Neuronal stem cell (in vitro differentiated cells): ENCODE data around the gene PLXNB2.

ENCODE experiments used
- DNase-seq: peaks from one replicate; pipeline ENCODE4 v3.0.0-alpha.2; 2013; ENCODE audit warnings: low spot score
- H2AFZ ChIP-seq: one replicate; pipeline ENCODE4 v1.6.1; 2013; ENCODE audit warnings: mild to moderate bottlenecking, low read length, inconsistent platforms
- H2AK5ac ChIP-seq: 2 replicates; pipeline ENCODE4 v1.6.1; 2013; ENCODE audit warnings: low read depth, mild to moderate bottlenecking, inconsistent platforms, low read length, moderate library complexity, mixed read lengths
- H2BK120ac ChIP-seq: 2 replicates; pipeline ENCODE4 v1.6.1; 2013; ENCODE audit warnings: low read depth, mild to moderate bottlenecking, inconsistent platforms, low read length, moderate library complexity, mixed read lengths
- H2BK12ac ChIP-seq: one replicate; pipeline ENCODE4 v1.6.1; 2013; ENCODE audit warnings: low read length, inconsistent platforms
- H2BK15ac ChIP-seq: 2 replicates; pipeline ENCODE4 v1.6.1; 2013; ENCODE audit warnings: mild to moderate bottlenecking, low read length, inconsistent platforms, mixed read lengths
- H2BK5ac ChIP-seq: one replicate; pipeline ENCODE4 v1.6.1; 2013; ENCODE audit warnings: inconsistent platforms, mild to moderate bottlenecking, low read length, moderate library complexity
- H3K14ac ChIP-seq: one replicate; pipeline ENCODE4 v1.6.1; 2013; ENCODE audit warnings: low read length, inconsistent platforms
- H3K18ac ChIP-seq: 2 replicates; pipeline ENCODE4 v1.6.1; 2013; ENCODE audit warnings: low read length, inconsistent platforms
- H3K23ac ChIP-seq: 2 replicates; pipeline ENCODE4 v1.6.1; 2013; ENCODE audit warnings: low read depth, mild to moderate bottlenecking, mixed read lengths, low read length, inconsistent platforms; ENCODE audit not compliant: poor library complexity
- H3K27ac ChIP-seq: replicated peaks from 3 replicates; pipeline ENCODE4 v1.5.1; 2013; ENCODE audit warnings: low read length, inconsistent platforms
- H3K27me3 ChIP-seq, 3 experiments: 2 replicates each; pipeline ENCODE4 v1.6.1; 2013; ENCODE audit warnings: low read length in 3 of 3, mild to moderate bottlenecking in 2 of 3, inconsistent platforms in 1 of 3, low read depth in 1 of 3, mixed read lengths in 1 of 3, moderate library complexity in 1 of 3; ENCODE audit not compliant: control insufficient read depth in 3 of 3, insufficient read depth in 3 of 3
- H3K36me3 ChIP-seq, 2 donors: replicated peaks in 1 of 2; 2 replicates each; pipeline ENCODE4 v1.6.1; 2013; ENCODE audit warnings: low read length in 2 of 2; ENCODE audit not compliant: control insufficient read depth in 2 of 2, insufficient read depth in 2 of 2
- H3K4ac ChIP-seq: 2 replicates; pipeline ENCODE4 v1.6.1; 2013; ENCODE audit warnings: inconsistent platforms, mild to moderate bottlenecking, low read length, moderate library complexity
- H3K4me1 ChIP-seq, 2 donors: 1 replicate in 1 of 2; 2 replicates in 1 of 2; pipeline ENCODE4 v1.6.1; 2013; ENCODE audit warnings: low read length in 2 of 2, low read depth in 1 of 2; ENCODE audit not compliant: control insufficient read depth in 2 of 2, insufficient read depth in 1 of 2
- H3K4me2 ChIP-seq: one replicate; pipeline ENCODE4 v1.6.1; 2013; ENCODE audit warnings: mild to moderate bottlenecking, low read length, inconsistent platforms; ENCODE audit not compliant: insufficient read depth, poor library complexity, severe bottlenecking
- H3K4me3 ChIP-seq, 2 donors: 2 replicates each; pipeline ENCODE4 v1.5.1; 2013; ENCODE audit warnings: low read length in 2 of 2, mild to moderate bottlenecking in 2 of 2, inconsistent platforms in 1 of 2, moderate library complexity in 1 of 2
- H3K79me1 ChIP-seq: one replicate; pipeline ENCODE4 v1.6.1; 2013; ENCODE audit warnings: low read depth, mild to moderate bottlenecking, inconsistent platforms, low read length, moderate library complexity
- H3K9ac ChIP-seq: one replicate; pipeline ENCODE4 v1.6.1; 2013; ENCODE audit warnings: mild to moderate bottlenecking, low read depth, low read length, inconsistent platforms; ENCODE audit not compliant: poor library complexity
- H3K9me3 ChIP-seq, 2 donors: replicated peaks in 1 of 2; 2 replicates each; pipeline versions ENCODE3 to v1.6.1; 2013; ENCODE audit warnings: low read length in 2 of 2, mild to moderate bottlenecking in 2 of 2, inconsistent platforms in 1 of 2, low read depth in 1 of 2, mixed read lengths in 1 of 2, moderate library complexity in 1 of 2; ENCODE audit not compliant: control insufficient read depth in 2 of 2, insufficient read depth in 1 of 2
- H4K8ac ChIP-seq: one replicate; pipeline ENCODE4 v1.6.1; 2013; ENCODE audit warnings: low read depth, mild to moderate bottlenecking, inconsistent platforms, low read length, moderate library complexity
- H4K91ac ChIP-seq: one replicate; pipeline ENCODE4 v1.6.1; 2013; ENCODE audit warnings: low read length, low read depth, mild to moderate bottlenecking, inconsistent platforms; ENCODE audit not compliant: poor library complexity
- WGBS, 2 donors: extraction: QIAGEN DNeasy Blood & Tissue Kit; methylation state at CpG; one replicate each; pipeline ENCODE4 v1.1.7; 2013; ENCODE audit warnings: missing lambda C conversion rate in 2 of 2, mixed read lengths in 1 of 2; ENCODE audit not compliant: insufficient read length in 2 of 2, insufficient replicate concordance in 1 of 2; ENCODE audit errors: extremely low coverage in 2 of 2; 5-methylcytosine and 5-hydroxymethylcytosine counted together

Gene PLXNB2

GRCh38 chr22:50259302-50259701, 48.1 kb downstream of the PLXNB2 start:
- no peak overlapping the region for H3K4me2 ChIP-seq
- no peak overlapping the region for H3K27ac ChIP-seq
- H3K4ac ChIP-seq, result no peak overlapping the region
- H3K18ac ChIP-seq, result no peak overlapping the region
- no CpG with 5 or more reads among the region's 15 CpGs for WGBS, 2 donors
- H2BK120ac ChIP-seq, result peak overlapping the region; percentile 42
- H3K27me3 ChIP-seq, result no peaks in the 10 kb centered on the region
- H3K4me1 ChIP-seq, result peaks cover 11 to 18% of the 10 kb centered on the region in 2 donors
- no peak overlapping the region for H2BK5ac ChIP-seq
- peaks cover 7 to 41% of the 10 kb centered on the region in 2 donors for H3K36me3 ChIP-seq
- peak overlapping the region; percentile 61 for H2AK5ac ChIP-seq
- peak overlapping the region; percentile 43 for H4K8ac ChIP-seq
- peaks cover 19% of the 10 kb centered on the region for H3K79me1 ChIP-seq
- no peak overlapping the region for H4K91ac ChIP-seq
- no peak overlapping the region for H3K23ac ChIP-seq
- H2BK12ac ChIP-seq, result peak overlapping the region; percentile 49
- no peak overlapping the region for H3K4me3 ChIP-seq
- H3K14ac ChIP-seq, result no peak overlapping the region
- no peaks in the 10 kb centered on the region for H3K9me3 ChIP-seq
- DNase-seq, result no peak
- H3K9ac ChIP-seq, result peak overlapping the region; percentile 30
- H2AFZ ChIP-seq, result no peak overlapping the region
- peak overlapping the region; percentile 54 for H2BK15ac ChIP-seq

DNA sequence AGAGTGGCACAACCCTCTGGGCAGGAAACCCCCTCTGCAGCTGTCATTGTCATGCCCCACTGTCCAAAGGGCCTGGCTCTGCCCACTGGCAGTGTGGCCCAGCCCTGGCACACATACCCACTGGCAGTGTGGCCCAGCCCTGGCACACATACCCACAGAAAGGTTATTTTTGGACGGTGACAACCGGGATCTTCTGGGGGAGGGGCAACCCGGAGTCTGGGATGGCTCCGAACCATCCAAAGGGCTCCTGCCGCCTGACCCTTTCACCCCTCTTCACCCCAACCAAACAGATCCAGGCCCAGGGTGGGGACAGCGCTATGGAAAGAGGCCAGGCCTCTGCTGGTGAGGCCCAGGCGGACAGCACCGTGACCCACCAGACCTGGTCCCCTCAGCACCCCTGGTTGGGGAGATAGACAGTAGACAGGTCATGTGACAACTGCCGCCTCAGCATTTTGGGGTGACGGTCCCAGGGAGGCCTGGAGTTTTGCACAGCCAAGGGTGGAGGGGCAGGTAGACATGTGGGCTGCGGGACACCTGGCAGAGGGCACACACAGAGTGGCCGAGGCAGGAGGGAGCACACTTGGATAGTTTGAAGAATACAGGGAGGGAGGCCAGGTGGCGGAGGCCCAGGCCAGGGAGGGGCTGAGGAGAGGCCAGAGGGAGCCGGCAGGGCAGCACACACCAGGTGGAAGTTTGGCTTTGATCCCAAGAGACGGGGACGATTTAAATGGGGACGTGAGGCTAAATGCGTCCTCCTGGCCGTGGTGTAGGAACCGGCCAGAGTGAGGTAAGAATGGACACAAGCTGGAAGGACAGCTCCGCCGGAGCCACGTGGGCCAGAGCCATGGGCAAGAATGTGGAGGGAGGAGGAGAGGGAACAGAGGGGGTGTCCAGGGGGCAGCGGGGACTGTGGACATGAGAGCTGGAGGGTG, 48.8 kb downstream of the PLXNB2 start:
- Histone ChIP-seq H2BK15ac (peak overlapping the region; percentile 54), H3K23ac (peak overlapping the region; percentile 17), H3K9ac (peak overlapping the region; percentile 30), H4K91ac (no peak overlapping the region), H4K8ac (no peak overlapping the region), H3K27me3 (no peaks in the 10 kb centered on the region), H3K4me3 (peak overlapping the region in 1 of 2 donors; percentile 27), H3K4ac (no peak overlapping the region), H3K79me1 (peaks cover 19% of the 10 kb centered on the region), H3K4me1 (peaks cover 11 to 18% of the 10 kb centered on the region in 2 donors), H3K18ac (no peak overlapping the region), H2BK120ac (peak overlapping the region; percentile 42), H3K9me3 (no peaks in the 10 kb centered on the region), H3K14ac (peak overlapping the region; percentile 4), H2AK5ac (peak overlapping the region; percentile 61), H2BK12ac (no peak overlapping the region), H3K4me2 (no peak overlapping the region), H3K27ac (no peak overlapping the region), H3K36me3 (peaks cover 11 to 42% of the 10 kb centered on the region in 2 donors), H2BK5ac (no peak overlapping the region), H2AFZ (no peak overlapping the region)
- DNase-seq, result no peak
- WGBS, 2 donors, result no CpG with 5 or more reads among the region's 24 CpGs

DNA sequence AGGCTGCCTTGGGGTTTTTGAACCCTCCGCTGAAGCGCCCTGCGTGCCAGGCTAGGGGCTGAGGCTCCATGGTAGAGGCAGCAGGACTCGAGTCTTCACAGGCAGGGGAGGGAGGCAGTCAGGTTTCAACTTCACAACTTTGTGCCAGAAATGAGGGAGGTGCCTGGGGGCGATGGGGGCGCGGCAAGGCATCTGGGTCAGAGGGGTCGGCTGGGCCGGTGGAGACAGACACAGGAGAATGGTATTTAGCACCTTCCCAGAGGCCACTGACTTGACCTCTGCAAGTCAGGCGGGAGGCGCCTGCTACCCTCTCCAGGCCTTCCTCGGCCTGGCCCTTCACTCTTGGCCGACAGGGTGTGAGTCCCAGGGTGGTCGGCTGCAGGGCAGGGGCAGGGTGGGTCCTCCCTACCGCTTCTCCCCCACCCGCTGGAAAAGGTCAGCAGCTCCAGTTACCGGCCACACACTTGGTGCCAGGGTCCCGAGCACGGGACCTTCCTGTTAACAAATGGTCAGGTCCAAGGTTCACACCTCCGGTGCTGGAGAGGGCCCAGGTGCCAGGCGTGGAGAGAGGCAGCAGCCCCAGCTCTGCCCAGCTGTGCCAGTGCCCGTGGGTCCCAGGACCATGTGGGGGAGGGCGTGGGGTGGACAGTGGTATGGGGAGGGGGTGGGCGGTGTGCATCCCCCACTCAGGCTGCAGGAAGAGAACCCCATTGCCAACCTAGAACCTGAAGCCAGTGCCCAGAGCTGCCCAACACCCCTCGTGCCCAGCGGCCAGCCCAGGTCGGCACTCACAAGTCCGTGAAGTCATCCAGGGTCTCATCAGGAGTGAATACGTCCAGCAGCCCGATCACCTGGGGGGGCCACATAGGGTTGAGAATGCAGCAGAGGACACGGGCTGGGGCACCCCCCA, 49.7 kb downstream of the PLXNB2 start:
- H3K9ac ChIP-seq, result no peak overlapping the region
- H3K27me3 ChIP-seq, result no peaks in the 10 kb centered on the region
- no peak overlapping the region for H2AFZ ChIP-seq
- H4K8ac ChIP-seq, result no peak overlapping the region
- H3K4me2 ChIP-seq, result no peak overlapping the region
- no peak overlapping the region for H2AK5ac ChIP-seq
- H3K9me3 ChIP-seq, result no peaks in the 10 kb centered on the region
- no peak overlapping the region for H3K27ac ChIP-seq
- H2BK15ac ChIP-seq, result no peak overlapping the region
- no peak overlapping the region for H4K91ac ChIP-seq
- no peak overlapping the region for H2BK12ac ChIP-seq
- H2BK5ac ChIP-seq, result peak overlapping the region; percentile 82
- DNase-seq, result no peak
- peaks cover 16 to 49% of the 10 kb centered on the region in 2 donors for H3K36me3 ChIP-seq
- peak overlapping the region; percentile 25 for H3K23ac ChIP-seq
- no peak overlapping the region for H3K18ac ChIP-seq
- no CpG with 5 or more reads among the region's 31 CpGs for WGBS, 2 donors
- H3K79me1 ChIP-seq, result peaks cover 19% of the 10 kb centered on the region
- H3K4me1 ChIP-seq, result peaks cover 8 to 12% of the 10 kb centered on the region in 2 donors
- no peak overlapping the region for H3K4me3 ChIP-seq
- no peak overlapping the region for H3K4ac ChIP-seq
- no peak overlapping the region for H2BK120ac ChIP-seq
- no peak overlapping the region for H3K14ac ChIP-seq
